Mucosa of stomach (tissue), 1 donor: Measurements from ENCODE around the gene CYP4F11.

Source experiments
- H3K27me3 ChIP-seq: one replicate; pipeline ENCODE4 v1.7.0; 2013; ENCODE audit warnings: mild to moderate bottlenecking, low read length; ENCODE audit not compliant: control insufficient read depth, insufficient read depth
- H3K36me3 ChIP-seq: one replicate; pipeline ENCODE4 v1.7.0; 2013; ENCODE audit warnings: low read length; ENCODE audit not compliant: control insufficient read depth, insufficient read depth
- H3K4me1 ChIP-seq: one replicate; pipeline ENCODE4 v1.7.0; 2013; ENCODE audit warnings: mild to moderate bottlenecking, low read length; ENCODE audit not compliant: control insufficient read depth, insufficient read depth
- H3K4me3 ChIP-seq: one replicate; pipeline ENCODE4 v1.7.0; 2013; ENCODE audit warnings: low read length
- H3K9ac ChIP-seq: one replicate; pipeline ENCODE4 v1.7.0; 2013; ENCODE audit warnings: mild to moderate bottlenecking, low read length, moderate library complexity
- H3K9me3 ChIP-seq: one replicate; pipeline ENCODE4 v1.7.0; 2013; ENCODE audit warnings: mild to moderate bottlenecking, low read length, moderate library complexity; ENCODE audit not compliant: control insufficient read depth
- donor health status: Pancreatic carcinoma.

CYP4F11 gene

GRCh38 chr19:15866636-15867035 is 67.7 kb downstream of the CYP4F11 start:
- no peaks in the 10 kb centered on the region for H3K9me3 ChIP-seq
- peaks cover 9% of the 10 kb centered on the region for H3K27me3 ChIP-seq
- H3K4me3 ChIP-seq: no peak overlapping the region
- H3K4me1 ChIP-seq: peaks cover 1% of the 10 kb centered on the region
- no peak overlapping the region for H3K9ac ChIP-seq
- no peaks in the 10 kb centered on the region for H3K36me3 ChIP-seq

GRCh38 chr19:15864824-15865223 is 69.5 kb downstream of the CYP4F11 start:
- Histone ChIP-seq H3K4me3 (no peak overlapping the region), H3K4me1 (no peaks in the 10 kb centered on the region), H3K9me3 (no peaks in the 10 kb centered on the region), H3K27me3 (peaks cover 9% of the 10 kb centered on the region), H3K36me3 (no peaks in the 10 kb centered on the region), H3K9ac (no peak overlapping the region)

GRCh38 chr19:15863272-15863671 is 71.1 kb downstream of the CYP4F11 start:
- no peaks in the 10 kb centered on the region for H3K4me1 ChIP-seq
- no peak overlapping the region for H3K4me3 ChIP-seq
- no peaks in the 10 kb centered on the region for H3K9me3 ChIP-seq
- H3K36me3 ChIP-seq: no peaks in the 10 kb centered on the region
- no peak overlapping the region for H3K9ac ChIP-seq
- H3K27me3 ChIP-seq: peaks cover 9% of the 10 kb centered on the region

- Histone ChIP-seq H3K4me1 (no peaks in the 10 kb centered on the region), H3K9me3 (no peaks in the 10 kb centered on the region), H3K27me3 (peaks cover 9% of the 10 kb centered on the region), H3K4me3 (no peak overlapping the region), H3K36me3 (no peaks in the 10 kb centered on the region), H3K9ac (no peak overlapping the region)
Observed at GRCh38 chr19:15862444-15862843, 71.9 kb downstream of the CYP4F11 start.
